Ishikawa (cell line): Measurements from ENCODE around the gene METTL8.

Source experiments
- CEBPB ChIP-seq: IDR thresholded peaks from 2 replicates; pipeline ENCODE4 v1.6.1; 2012
- CREB1 ChIP-seq: IDR thresholded peaks from 2 replicates; pipeline ENCODE4 v1.6.1; 2012; ENCODE audit warnings: low read depth
- EGR1 ChIP-seq: IDR thresholded peaks from 2 replicates; pipeline ENCODE4 v1.6.1; 2012
- EP300 ChIP-seq: IDR thresholded peaks from 2 replicates; pipeline ENCODE4 v1.6.1; 2012; ENCODE audit warnings: borderline replicate concordance
- FOXM1 ChIP-seq: IDR thresholded peaks from 2 replicates; pipeline ENCODE4 v1.6.1; 2012; ENCODE audit warnings: low read depth, borderline replicate concordance
- NFIC ChIP-seq: IDR thresholded peaks from 2 replicates; pipeline ENCODE4 v1.6.1; 2012
- RAD21 ChIP-seq: IDR thresholded peaks from 2 replicates; pipeline ENCODE4 v1.6.1; 2012; ENCODE audit warnings: low read depth
- TAF1 ChIP-seq: IDR thresholded peaks from 2 replicates; pipeline ENCODE4 v1.6.1; 2012; ENCODE audit warnings: low read depth, mild to moderate bottlenecking
- TCF12 ChIP-seq: IDR thresholded peaks from 2 replicates; pipeline ENCODE4 v1.6.1; 2012; ENCODE audit warnings: low read depth
- TEAD4 ChIP-seq: IDR thresholded peaks from 2 replicates; pipeline ENCODE4 v1.6.1; 2012
- YY1 ChIP-seq: IDR thresholded peaks from 2 replicates; pipeline ENCODE4 v1.6.1; 2012; ENCODE audit warnings: low read depth
- ZBTB7A ChIP-seq: IDR thresholded peaks from 2 replicates; pipeline ENCODE4 v1.6.1; 2012; ENCODE audit warnings: low read depth
- TF ChIP-seq, protein P1 (sequence below): IDR thresholded peaks from 2 replicates; pipeline ENCODE4 v1.6.1; 2012
- TF ChIP-seq, protein P2 (sequence below): IDR thresholded peaks from 2 replicates; pipeline ENCODE4 v1.6.1; 2012; ENCODE audit warnings: low read depth, mild to moderate bottlenecking
- TF ChIP-seq, protein P3 (sequence below): IDR thresholded peaks from 2 replicates; pipeline ENCODE4 v1.6.1; 2012

METTL8 gene

DNA sequence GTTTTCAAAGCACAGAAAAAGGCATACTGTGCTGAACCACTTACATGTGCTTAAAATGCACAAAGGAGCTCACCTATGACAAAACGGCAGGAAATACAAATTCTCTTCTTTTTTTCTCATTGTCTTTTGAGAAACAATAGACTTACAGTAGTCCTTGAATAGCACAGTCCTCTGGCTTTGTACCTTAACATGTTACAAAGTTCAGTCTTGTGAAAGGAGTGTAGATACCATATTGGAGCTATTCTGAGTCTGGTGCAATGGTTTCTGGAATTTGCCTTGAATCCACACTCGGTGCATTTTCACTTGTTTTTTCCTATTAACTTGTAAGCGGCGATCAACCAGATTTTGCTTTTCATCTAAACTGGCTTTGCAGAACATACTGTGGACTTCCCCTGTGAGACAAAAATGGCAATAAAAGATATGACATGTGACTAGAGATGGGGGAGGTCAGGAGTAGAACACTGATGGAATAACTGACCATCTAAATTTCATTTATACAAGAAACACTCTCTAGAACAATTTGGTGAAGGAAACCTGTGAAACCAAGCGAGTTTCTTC, 109.7 kb downstream of the METTL8 start:
- TF ChIP-seq CREB1 (no peak), YY1 (no peak), CEBPB (no peak), NFIC (no peak), EP300 (no peak), TCF12 (no peak), ZBTB7A (no peak), TAF1 (no peak), EGR1 (no peak), FOXM1 (no peak)
- TF ChIP-seq, protein P1, sequence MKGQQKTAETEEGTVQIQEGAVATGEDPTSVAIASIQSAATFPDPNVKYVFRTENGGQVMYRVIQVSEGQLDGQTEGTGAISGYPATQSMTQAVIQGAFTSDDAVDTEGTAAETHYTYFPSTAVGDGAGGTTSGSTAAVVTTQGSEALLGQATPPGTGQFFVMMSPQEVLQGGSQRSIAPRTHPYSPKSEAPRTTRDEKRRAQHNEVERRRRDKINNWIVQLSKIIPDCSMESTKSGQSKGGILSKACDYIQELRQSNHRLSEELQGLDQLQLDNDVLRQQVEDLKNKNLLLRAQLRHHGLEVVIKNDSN: no peak
- TF ChIP-seq, protein P2, sequence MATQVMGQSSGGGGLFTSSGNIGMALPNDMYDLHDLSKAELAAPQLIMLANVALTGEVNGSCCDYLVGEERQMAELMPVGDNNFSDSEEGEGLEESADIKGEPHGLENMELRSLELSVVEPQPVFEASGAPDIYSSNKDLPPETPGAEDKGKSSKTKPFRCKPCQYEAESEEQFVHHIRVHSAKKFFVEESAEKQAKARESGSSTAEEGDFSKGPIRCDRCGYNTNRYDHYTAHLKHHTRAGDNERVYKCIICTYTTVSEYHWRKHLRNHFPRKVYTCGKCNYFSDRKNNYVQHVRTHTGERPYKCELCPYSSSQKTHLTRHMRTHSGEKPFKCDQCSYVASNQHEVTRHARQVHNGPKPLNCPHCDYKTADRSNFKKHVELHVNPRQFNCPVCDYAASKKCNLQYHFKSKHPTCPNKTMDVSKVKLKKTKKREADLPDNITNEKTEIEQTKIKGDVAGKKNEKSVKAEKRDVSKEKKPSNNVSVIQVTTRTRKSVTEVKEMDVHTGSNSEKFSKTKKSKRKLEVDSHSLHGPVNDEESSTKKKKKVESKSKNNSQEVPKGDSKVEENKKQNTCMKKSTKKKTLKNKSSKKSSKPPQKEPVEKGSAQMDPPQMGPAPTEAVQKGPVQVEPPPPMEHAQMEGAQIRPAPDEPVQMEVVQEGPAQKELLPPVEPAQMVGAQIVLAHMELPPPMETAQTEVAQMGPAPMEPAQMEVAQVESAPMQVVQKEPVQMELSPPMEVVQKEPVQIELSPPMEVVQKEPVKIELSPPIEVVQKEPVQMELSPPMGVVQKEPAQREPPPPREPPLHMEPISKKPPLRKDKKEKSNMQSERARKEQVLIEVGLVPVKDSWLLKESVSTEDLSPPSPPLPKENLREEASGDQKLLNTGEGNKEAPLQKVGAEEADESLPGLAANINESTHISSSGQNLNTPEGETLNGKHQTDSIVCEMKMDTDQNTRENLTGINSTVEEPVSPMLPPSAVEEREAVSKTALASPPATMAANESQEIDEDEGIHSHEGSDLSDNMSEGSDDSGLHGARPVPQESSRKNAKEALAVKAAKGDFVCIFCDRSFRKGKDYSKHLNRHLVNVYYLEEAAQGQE: no peak

DNA sequence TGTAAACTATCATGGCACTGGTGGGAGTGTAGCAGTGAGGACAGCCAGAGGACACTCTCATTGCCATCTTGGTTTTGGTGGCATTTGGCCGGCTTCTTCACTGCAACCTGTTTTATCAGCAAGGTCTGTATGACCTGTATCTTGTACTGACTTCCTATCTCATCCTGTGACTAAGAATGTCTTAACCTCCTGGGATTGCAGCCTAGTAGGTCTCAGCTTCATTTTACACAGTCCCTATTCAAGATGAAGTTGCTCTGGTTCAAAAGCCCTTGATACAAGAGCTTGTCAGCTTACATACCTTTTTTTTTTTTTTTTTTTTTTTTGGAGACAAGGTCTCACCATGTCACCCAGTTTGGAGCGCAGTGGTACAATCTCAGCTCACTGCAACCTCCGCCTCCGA, 110.9 kb downstream of the METTL8 start:
- no peak for TF ChIP-seq TEAD4

DNA sequence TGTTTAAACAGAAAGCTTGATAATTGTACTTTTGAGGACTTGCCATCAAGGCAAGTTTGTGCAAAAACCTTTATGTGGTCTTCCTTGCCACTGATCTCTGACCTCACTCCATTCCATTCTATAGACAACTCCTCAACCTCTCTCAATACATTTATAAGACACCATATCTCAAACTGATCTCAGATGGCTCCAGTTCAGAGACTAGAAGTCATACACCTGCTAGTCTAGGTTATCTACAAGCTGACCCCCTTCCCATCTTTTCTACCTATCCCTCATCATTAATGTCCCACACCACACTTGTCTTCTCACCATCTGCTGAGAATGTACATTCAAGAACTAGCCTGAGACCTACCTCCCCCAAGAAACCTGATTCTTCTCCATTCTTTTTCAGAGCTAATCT, 113.1 kb downstream of the METTL8 start:
- TF ChIP-seq CEBPB: no peak
- no peak for TF ChIP-seq ZBTB7A
- no peak for TF ChIP-seq TCF12
- TF ChIP-seq, protein P2: no peak
- no peak for TF ChIP-seq CREB1
- TF ChIP-seq RAD21: no peak
- no peak for TF ChIP-seq EP300
- TF ChIP-seq FOXM1: no peak
- no peak for TF ChIP-seq EGR1
- no peak for TF ChIP-seq YY1
- TF ChIP-seq, protein P3, sequence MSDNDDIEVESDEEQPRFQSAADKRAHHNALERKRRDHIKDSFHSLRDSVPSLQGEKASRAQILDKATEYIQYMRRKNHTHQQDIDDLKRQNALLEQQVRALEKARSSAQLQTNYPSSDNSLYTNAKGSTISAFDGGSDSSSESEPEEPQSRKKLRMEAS: no peak
- no peak for TF ChIP-seq NFIC
- TF ChIP-seq, protein P1: no peak

DNA sequence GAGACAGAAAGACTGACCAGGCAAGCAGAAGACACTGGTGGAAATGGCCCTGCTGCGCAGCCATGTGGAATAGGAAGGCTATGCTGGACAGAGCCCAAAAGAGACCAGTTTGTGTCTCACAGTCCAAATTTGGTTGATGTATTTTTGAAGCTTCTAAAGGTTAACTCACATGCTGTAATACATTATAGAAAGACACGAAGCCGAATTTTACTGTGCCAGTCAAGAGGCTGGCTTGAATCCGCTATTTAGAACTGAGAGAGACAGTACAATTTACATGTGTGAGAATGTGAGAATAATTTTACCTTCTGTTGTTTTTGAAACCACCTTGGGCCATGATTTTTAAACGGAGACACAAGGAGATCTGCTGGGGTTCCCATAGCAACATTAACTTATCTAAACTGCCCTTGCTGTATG, 113.6 kb downstream of the METTL8 start:
- no peak for TF ChIP-seq ZBTB7A
- TF ChIP-seq, protein P2: peak; percentile 47; the same call in 1 of the 2 replicates

DNA sequence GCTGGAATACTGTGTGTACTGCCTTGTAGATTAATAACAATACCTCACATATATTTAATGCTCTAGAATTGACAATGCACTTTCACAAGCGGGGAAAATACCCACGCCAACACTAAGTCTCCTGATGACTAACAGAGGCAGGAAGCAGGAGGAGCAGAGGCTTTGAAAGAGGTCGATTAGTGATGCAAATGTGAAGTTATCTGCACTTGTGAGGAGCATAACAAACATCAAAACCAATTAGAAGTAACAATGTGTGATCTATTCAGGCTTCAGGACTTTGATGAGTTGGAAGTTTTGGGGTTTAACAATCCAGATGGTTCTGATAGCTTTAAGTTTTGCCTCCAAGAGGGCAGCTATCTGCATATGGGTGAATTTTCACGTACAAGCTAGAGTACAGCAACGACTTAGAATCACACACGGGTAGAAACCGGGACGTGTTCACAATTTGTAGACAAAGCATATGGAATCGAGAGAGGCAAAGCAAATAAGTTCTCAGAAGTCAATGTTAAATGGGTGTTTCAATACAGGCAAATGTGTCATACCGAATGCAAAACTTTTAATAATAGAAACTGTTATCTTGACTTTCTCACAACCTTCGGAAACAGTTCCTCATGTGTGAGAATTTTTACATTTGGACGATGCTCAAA, 114.5 kb downstream of the METTL8 start:
- TF ChIP-seq CEBPB (no peak), TCF12 (no peak), FOXM1 (no peak), YY1 (no peak), TEAD4 (no peak), TAF1 (no peak), RAD21 (no peak), CREB1 (no peak), NFIC (no peak), ZBTB7A (no peak), EP300 (no peak), EGR1 (no peak)
- TF ChIP-seq, protein P3: no peak
- TF ChIP-seq, protein P1: no peak
- TF ChIP-seq, protein P2: no peak
